IPS-11a (cell line): ENCODE results near the gene SPEF1.
A peak's percentile ranks its signal among the peaks of the same experiment; 100 is the strongest.

Source experiments
- H3K4me3 ChIP-seq: one replicate; pipeline ENCODE4 v1.5.1; 2013; ENCODE audit warnings: low read depth, low read length, control low read depth

Gene SPEF1

GRCh38 chr20:3732327-3733118 is 48.7 kb downstream of the SPEF1 start, which contains the start of gene HSPA12B:
TSS of gene HSPA12B (plus strand) at chr20:3732685. CDS start at chr20:3738675, 5,990 bp downstream.
- peak within 1 kb of the TSS; percentile 35 for H3K4me3 ChIP-seq

DNA sequence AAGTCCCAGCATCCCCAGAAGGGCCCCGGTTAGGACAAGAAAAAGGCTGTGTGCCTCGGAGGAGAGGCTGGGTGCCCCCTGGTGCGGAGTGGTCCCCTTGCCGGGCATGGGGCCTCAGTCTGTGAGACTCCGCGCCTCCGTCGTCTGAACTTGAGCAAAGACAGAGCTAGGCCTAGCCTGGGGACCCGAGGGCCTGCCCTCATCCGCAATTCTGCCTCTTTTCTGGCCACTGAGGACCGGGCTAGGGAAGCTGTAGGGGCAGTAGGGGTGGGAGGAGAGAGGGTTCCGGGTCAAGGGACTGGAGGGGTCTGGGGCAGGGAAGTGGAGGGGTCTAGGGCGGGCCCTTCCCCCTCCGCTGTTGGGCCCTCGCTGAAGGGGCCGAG is 49.3 kb downstream of the SPEF1 start:
- no peak overlapping the region for H3K4me3 ChIP-seq

DNA sequence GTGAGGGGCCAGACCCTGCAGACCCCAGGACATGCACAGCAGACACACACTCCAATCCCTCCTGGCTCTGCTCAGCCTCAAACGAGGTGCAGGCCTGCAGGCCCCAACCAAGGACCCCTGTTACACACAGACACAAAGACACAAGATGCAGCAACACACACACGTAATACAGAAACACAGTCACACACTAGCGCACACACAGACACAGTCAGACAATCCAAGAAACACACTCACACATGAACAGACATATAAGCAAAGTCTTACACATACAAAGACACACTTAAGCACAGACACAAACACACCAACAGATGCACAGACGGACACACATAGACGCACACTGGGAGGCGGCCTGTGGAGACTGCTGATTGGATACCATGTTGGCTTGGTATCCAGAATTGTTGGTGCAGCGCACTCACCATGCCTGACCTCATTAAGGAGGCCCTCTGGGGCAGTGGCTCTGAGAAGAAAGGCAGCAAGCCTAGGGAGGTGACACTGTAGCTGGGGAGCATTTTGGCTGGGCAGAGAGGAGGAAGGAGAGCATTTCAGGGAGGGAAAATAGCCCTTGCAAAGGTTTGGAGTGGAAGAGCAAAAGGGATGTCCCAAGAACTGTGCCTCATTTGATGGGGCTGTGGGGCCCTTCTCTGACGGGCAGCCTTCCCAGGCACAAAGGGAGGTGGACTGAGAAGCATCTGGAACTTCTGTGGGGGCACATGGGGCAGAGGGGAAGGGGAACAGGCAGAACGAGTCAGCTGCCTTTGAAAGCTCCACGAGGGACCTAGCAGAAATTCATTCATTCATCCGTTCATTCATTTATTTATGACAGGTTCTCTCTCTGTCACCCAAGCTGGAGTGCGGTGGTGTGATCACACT is 50.2 kb downstream of the SPEF1 start:
- no peak overlapping the region for H3K4me3 ChIP-seq

DNA sequence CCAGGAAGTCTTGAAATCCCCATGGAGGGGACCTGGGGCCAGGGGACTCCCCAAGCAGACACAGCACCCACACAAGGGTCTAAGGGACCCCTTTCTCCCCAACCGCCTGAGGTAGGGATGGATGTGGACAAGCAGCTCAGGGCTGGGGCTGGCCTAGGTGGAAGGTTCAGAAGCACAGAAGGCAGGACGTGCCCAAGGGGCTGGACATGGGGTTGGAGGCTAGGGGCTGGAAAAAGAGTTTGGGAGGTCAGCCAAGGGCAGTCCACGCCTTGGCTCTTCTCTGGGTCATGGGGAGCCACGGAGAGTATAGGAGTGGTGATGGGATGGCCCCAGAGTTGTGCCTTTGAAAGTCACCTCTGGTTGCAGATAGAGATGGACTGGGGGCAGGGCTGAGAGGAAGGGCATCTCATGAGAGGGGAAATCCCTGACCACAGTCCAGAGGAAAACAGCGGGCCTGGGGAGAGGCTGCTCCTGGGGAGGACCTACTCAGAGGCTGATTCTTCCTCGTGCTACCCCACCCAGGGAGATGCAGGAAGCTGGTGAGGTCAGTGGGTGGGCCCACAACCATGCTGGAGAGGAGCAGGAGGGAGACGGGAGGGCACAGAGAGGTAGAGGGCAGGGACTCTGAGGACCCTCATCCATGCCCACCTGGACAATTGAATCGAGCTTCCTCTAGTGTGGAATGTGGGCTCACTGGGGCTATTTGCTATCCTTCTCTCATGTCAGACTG is 51.3 kb downstream of the SPEF1 start:
- H3K4me3 ChIP-seq, result no peak overlapping the region

- H3K4me3 ChIP-seq, result no peak overlapping the region
These were observed 51.9 kb downstream of the SPEF1 start for GRCh38 chr20:3729378-3729777.

- no peak overlapping the region for H3K4me3 ChIP-seq
These were observed 52.4 kb downstream of the SPEF1 start for GRCh38 chr20:3728876-3729275.

DNA sequence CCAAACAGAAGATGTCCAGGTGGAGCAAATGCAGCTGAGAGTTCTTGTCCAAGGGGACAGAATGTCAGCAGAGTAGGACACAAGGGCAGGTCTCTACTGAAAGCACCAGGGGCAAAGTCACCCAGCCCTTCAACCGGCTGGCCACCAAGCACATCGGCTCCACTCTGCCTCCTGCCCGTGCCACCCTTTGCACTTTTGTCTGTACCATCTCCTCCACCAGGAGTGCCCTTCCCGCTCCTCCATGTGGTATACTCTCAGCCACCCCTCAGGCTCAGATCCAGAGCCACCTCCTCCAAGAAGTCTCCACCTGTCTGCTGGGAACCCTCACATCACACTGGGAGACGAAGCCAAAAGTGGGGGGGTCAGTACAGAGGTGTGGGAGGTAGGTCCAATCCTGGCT is 52.9 kb downstream of the SPEF1 start:
- H3K4me3 ChIP-seq, result no peak overlapping the region
